CD4-positive, alpha-beta T cell treated with Interleukin-1 beta for 1 hour (primary cell): ENCODE results near the gene HOXC11.
A peak's percentile ranks its signal among the peaks of the same experiment; 100 is the strongest.

ENCODE experiments used
- DNase-seq, 2 donors: peaks; one replicate each; pipeline ENCODE4 v3.0.0-alpha.2; 2020 to 2022

HOXC11 gene

GRCh38 chr12:53987787-53988230, 14.9 kb downstream of the HOXC11 start:
- no peak for DNase-seq

DNA sequence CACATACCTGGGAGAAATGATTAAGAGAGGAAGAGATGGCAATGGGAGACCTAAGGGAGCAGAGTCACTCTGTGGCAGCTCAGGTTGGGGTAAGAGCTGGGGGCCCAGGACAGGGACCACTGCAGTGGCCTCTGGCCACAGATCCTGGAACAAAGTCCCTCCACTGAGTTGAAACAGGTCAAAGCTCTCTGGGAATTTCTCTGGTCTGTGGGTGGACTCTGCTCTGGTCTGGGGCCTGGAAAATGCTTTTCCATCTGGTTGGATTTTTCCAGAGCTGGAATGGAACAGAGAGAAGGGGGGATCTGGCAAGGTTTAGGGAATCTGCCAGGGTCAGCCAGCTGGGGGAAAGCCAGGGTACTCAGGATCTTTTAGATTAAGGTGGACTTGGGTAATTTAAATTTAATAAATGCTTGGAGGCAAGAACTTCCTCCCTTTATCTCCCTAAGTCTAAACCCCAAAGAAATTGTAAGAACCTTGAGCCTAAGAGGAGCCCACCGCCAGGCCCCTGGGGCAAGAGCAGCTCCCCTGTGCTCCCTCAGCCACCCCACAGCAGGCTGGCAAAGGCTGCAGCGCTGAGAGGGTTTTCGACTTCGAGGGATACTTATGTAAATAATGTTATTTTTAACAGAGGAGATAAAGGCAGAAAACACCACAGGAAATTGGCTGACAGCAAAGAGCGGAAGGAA, 15.8 kb downstream of the HOXC11 start:
- DNase-seq: no peak

DNA sequence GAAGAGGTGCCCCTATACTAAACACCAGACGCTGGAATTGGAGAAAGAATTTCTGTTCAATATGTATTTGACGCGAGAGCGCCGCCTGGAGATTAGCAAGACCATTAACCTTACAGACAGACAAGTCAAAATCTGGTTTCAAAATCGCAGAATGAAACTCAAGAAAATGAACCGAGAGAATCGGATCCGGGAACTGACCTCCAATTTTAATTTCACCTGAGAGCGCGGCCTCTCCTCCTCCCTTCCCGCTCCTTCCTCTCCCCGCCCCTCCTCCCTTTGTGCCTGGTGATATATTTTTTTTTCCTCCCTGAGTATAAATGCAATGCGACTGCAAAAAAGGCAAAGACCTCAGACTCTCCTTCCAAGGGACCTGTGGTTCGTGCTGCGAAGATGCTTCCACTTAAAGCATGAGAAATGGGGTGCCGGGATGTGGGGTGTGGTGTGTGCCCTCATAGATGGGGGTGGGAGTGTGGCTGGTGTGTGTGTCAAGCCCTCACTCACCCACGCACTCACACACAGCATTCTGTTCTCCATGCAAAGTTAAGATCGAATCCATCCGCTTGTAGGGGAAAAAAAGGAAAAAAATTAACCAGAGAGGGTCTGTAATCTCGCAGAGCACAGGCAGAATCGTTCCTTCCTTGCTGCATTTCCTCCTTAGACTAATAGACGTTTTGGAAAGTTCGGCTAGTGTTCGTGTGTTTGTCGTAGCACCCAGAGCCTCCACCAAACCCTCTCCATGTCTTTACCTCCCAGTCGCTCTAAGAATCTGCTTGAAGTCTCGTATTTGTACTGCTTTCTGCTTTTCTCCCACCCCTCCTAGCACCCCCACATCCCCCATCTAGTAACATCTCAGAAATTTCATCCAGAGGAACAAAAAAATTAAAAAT, 16.5 kb downstream of the HOXC11 start:
- DNase-seq: peak in 1 of 2 donors; percentile 42

- DNase-seq: no peak
Observed at GRCh38 chr12:53990311-53991076, 17.6 kb downstream of the HOXC11 start.

- no peak for DNase-seq
Observed at GRCh38 chr12:53991077-53991460, 18.1 kb downstream of the HOXC11 start.

DNA sequence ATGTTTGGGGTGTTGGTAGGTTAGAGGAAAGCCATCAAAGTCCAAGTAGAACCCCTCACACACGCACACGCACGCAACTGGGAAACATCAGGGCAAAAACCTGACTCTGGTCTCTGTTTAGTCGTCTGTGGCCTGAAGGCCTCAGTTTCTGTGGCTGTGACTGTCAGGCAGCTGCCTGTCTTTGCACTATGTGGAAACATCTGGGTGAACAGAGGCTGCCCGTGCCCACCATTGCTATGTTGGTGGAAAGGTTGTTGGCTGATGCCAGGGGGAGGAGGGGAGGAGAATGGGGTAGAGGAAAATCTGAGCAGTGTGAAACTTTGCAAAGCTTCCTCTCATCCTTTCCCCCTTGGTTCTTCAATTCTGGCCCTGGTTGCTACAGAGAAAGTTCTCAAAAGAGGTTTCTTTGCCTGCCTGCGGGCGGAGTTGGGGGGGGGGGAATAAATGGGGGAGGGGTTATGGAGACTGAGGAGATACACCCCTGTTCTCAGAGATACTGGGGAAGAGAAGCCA, 19.5 kb downstream of the HOXC11 start:
- DNase-seq: no peak

GRCh38 chr12:53993162-53994008, 20.5 kb downstream of the HOXC11 start:
- no peak for DNase-seq

GRCh38 chr12:53994009-53994263, 21.0 kb downstream of the HOXC11 start:
- no peak for DNase-seq

- no peak for DNase-seq
Observed at GRCh38 chr12:53994264-53995001, 21.5 kb downstream of the HOXC11 start.

DNA sequence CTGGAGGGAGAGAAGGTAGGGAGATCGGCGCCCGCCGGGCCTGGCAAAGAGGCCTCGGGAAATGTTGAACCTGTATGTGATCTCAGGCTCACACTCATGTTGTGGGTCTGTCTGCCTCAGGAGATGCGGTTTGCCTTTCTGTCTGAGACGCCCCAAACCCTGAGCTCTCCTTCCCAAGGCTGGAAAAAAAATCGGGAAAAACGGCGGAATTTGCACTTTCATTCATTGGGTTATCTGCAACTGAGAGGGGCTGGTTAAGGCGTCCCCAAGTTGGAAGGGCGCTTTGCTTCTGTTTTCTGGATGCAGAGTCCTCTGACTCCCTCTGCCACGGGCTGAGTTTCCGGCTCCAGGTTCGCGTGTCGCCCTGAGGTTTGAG, 22.1 kb downstream of the HOXC11 start:
- DNase-seq: no peak

DNA sequence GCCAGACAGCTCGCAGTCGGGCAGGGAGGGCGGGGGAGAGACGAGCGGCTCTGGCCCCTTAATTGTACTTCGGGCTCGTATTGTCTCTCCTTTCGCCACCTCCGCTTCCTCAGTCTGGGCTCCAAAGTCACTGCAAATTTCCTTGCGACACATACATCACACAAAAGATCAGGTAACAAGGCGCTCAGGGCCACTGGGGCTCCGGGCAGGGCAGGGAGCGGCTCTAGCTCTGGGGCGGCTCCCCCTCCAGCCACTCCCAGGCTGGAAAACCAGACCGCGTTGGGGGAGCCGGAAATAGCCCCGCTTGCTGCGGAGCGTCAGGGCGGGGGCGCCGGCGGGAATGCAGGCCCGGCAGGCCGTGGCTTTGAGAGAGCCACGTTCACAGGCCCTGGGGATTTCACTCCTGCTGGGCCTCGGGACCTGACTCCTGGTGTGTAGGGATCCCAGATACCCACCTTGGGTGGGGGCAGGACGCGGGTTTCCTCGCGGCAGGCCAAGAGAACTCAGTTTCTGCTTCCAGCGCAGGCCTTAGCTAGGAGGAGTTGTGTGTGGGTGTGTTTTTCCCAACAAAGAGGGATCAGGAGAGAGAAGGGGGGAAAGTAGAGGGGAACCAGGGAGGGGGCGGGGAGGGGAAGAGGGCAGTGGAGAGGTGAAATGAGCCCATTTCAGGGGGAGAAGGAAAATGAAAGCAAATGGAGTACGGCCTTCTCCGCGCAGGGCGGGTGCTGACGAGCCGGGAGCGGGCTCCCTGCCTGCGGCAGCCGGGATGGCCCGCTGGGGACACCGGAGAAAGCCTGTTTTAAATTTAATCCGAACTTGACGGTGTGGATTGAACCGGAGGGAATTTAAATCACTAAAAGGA, 22.7 kb downstream of the HOXC11 start:
- no peak for DNase-seq

DNA sequence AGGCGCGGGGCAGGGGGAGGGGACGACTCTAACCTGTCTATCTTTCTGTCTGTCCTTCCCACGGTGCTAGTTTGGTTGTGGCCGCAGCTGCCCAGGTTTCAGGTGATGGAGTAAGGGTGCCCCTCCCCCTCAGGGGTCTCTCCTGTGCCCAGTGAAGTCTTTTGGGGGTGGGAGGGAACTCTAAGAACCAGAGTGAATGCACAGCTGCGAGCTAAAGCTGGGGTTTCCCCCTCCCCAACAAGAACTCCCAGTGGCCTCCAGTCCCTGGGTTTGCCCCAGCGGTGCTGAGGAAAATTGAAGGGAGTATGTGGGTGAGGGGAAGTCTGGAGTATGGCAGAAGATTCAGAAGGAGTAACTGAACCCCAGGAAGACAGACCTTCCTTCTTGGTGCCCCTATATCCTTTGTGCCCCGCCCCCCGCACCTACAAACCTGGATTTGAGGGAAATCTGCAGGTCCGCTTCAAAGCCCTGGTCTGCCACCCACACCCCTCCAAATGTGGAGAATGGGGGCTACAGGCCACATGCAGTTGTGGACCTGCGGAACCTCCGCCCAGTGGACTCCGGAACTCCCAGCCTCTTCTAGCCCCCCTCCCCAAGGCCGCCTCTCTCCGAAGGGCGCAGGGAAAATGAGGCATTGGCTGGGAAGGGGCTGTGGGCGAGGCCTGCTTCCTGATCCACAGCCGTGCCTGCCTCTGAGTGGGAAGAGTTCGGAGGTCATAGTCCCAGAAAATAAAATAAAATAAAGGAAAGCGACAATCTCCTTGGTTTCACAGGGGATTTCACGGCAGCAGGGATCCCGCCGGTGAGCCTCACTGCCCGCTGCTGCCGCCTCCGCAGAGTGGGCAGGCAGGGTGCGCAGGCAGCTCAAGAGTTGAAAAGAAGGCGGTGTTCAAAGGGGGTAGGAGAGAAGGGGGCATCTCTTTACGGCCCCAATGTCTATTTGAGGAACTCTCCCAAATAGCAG, 23.6 kb downstream of the HOXC11 start:
- no peak for DNase-seq

DNA sequence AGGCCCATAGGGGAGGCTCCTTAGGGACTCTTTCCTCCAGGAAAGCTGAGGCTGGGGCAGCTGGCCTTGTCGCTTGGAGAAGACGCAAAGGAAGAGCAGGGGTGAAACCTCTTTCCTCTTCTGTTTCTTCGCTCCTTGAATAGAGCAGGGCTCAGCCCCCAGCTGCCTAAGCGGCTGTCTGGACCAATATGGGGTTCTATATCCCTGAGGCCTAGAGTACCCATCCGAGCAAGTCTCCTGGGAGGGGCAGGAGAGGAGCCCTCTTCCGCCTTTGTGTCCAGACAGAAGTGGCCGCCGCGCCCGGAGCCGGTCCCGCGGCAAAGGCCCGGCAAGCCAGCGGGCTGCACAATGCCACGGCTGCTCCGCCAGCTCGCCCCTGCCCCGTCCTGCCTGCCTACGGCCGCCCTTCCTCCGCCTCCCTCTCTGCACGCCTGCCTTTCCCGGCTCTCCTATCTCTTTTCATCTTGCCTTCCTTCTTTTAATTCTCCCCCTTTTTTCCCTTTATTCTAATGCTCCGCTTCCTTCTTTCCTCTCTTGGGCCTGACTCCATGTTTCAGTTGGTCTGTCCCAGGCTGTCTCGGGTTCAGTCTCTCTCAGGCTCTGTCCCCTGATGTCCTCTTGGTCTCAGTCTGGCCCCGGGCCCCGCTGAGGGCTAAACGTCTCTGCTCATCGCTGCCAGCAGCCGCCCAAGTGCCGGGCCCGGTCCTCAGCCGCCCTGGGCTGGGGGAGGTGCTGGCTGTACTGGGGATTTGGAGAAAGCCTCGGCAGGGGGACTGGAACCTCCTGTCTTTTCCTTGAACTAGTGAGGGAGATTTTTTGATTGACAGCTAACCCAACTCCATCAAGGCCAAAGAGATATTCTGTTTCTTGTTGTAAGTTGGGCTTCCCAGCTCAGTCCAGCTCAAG, 24.5 kb downstream of the HOXC11 start:
- DNase-seq: no peak

GRCh38 chr12:53998110-53998899, 25.4 kb downstream of the HOXC11 start:
- no peak for DNase-seq

DNA sequence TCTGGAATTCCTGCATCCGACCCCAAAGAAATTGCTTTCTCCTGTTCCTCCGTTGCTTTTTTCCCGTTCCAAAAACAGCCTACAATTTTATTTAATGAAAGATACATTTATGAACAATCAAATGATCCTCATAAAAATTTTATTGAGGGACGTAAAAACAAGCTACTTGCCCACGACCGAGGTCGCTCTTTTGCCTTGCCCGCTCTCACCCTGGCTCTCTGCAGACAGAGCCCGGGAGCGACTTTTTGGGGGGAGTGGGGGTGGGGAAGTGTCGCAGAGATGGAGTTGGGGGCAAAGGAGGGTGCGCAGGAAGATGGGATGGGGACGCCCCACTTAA, 25.9 kb downstream of the HOXC11 start:
- DNase-seq: no peak

- DNase-seq: no peak
Observed at GRCh38 chr12:53999559-54000115, 26.7 kb downstream of the HOXC11 start.
